Heart left ventricle (tissue), 13 donors: Measurements from ENCODE around the gene TCFL5.
"Not testable (repeated sequence)": the region's sequence is repeated elsewhere in the genome, so short reads cannot be mapped to it uniquely, and the experiment has no call there.

Experiments
- CTCF ChIP-seq, 12 donors: fragments of 200-600 bp; sonication (generic) in 4 of 12; IDR thresholded peaks; one replicate each; pipeline versions ENCODE4 v1.5.0 to v1.8.0; 2018 to 2022; ENCODE audit warnings: antibody characterized with exemption in 12 of 12, mild to moderate bottlenecking in 5 of 12
- POLR2A ChIP-seq, 2 donors: fragments of 450-650 bp; IDR thresholded peaks; one replicate each; pipeline ENCODE4 v1.6.1; 2017; ENCODE audit warnings: antibody characterized with exemption in 2 of 2, mild to moderate bottlenecking in 2 of 2, moderate library complexity in 2 of 2
- donor health status: ischemic (EF 13 %, LVEDD 7.1; RV severe dilation, severe dysfunction).
- donor health status: DM: no; HTN: yes; CAD: no.
- donor health status: DM: no; HTN: no; CAD: no.
- donor health status: ischemic (EF 25% LVEDD 6.9; RV normal size, moderate dysfunction).
- donor health status: ischemic (EF 25% LVEDD 5.7; RV mildly dilated, moderate dysfunction).
- donor health status: ischemic (EF 35%, LVEDD 5.7; RV mildly dilated, moderate dysfunction).
- donor health status: nonischemic (EF 11% LVEDD 7.7; RV severe dilation, severe dysfunction).
- donor health status: DM: yes; HTN: yes; CAD: no.
- donor health status: PGD.
- donor health status: ischemic (EF 29% LVEDD 5.4; RV normal size, mild dysfunction).
- donor health status: nonischemic (EF 23%, LVEDD 6.1; RV moderate dilation, normal function).

- not testable (repeated sequence) for TF ChIP-seq CTCF, POLR2A (IDR thresholded peaks at IDR 0.05)
Measured at GRCh38 chr20:62853304-62853703, 8.3 kb downstream of the TCFL5 start.
